ENCODE data around the gene SLC47A1.
A peak's percentile ranks its signal among the peaks of the same experiment; 100 is the strongest.

Gene SLC47A1

DNA sequence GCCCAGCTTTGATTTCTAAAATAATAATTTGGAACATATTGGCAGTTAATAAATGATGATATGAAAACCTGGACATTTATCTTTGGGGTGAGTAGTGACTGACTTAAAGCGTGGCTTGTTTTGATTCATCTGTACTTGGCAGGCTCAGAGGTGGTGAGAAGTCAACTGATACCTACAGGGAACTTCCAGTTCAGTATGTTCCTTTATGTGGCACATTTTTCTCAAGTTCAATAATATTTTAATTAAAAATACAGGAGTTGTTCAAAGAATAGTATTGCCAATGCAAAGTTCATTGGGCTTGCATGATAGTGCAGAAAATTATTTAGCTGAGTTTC lies 34.3 kb downstream of the SLC47A1 start:
- Histone ChIP-seq H2AFZ (ENCODE audit: low read length) (no peak overlapping the region), H3K36me3 (ENCODE audit: insufficient read depth, low read length) (no peaks in the 10 kb centered on the region), H3K4me3 (ENCODE audit: low read length, poor library complexity, severe bottlenecking) (no peak overlapping the region)

DNA sequence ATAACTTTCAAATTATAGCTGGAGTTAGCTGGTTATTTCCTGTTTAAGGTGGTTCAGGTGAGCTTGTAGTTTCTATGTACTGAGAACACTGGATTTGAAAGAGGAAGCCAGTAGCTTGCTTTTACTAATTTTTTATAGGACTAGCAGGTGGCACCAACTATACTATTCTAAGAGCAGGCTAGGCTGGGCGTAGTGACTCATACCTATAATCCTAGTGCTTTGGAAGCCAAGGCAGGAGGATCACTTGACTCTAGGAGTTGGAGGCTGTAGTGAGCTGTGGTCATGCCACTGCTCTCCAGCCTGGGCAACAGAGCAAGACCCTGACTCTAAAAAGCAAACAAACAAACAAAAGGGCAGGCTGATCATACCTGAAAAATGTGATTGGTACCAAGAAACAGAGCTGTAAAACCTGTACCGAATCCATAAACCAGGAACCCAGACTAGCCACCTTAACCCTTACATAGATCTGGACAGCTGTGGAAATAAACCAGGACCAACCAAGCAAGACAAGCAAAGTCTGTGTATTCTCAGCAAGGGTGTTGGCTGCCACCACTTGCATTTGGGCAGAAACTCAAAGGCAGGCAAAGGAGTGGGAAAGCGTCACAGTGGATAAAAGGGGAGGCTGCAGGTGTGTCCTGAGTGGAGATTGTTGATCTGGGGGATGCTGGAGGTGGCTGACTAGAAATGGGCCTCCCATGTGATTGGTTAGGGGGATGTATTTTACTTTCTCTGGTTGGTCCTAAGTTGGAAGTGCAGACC lies 36.3 kb downstream of the SLC47A1 start:
- Histone ChIP-seq H3K4me2 (ENCODE audit: low read depth, low read length, poor library complexity, severe bottlenecking) (peak overlapping the region; percentile 12), H2AFZ (ENCODE audit: low read length) (peak overlapping the region; percentile 49; the same call in 1 of the 2 replicates)

More for the DNA sequence above, 34.3 kb downstream of the SLC47A1 start:
- no peaks in the 10 kb centered on the region for H4K20me1 ChIP-seq (ENCODE audit: insufficient read depth, low read length, poor library complexity, severe bottlenecking)
- TF ChIP-seq, protein P1, sequence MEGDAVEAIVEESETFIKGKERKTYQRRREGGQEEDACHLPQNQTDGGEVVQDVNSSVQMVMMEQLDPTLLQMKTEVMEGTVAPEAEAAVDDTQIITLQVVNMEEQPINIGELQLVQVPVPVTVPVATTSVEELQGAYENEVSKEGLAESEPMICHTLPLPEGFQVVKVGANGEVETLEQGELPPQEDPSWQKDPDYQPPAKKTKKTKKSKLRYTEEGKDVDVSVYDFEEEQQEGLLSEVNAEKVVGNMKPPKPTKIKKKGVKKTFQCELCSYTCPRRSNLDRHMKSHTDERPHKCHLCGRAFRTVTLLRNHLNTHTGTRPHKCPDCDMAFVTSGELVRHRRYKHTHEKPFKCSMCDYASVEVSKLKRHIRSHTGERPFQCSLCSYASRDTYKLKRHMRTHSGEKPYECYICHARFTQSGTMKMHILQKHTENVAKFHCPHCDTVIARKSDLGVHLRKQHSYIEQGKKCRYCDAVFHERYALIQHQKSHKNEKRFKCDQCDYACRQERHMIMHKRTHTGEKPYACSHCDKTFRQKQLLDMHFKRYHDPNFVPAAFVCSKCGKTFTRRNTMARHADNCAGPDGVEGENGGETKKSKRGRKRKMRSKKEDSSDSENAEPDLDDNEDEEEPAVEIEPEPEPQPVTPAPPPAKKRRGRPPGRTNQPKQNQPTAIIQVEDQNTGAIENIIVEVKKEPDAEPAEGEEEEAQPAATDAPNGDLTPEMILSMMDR (conservative IDR thresholded peaks at IDR 0.05; ENCODE audit: low read length), result no peak
- TF ChIP-seq EZH2phosphoT487 (IDR thresholded peaks at IDR 0.05; ENCODE audit: borderline replicate concordance), result no peak
- no peaks in the 10 kb centered on the region for H3K9me2 ChIP-seq (replicated peaks; ENCODE audit: low read depth, low read length)
- H3K79me2 ChIP-seq (ENCODE audit: insufficient read depth, low read length), result no peaks in the 10 kb centered on the region
- no peak overlapping the region for H3K9ac ChIP-seq (ENCODE audit: low read depth, low read length, poor library complexity, severe bottlenecking)
- H3K27me3 ChIP-seq (ENCODE audit: insufficient read depth, low read length, poor library complexity, severe bottlenecking), result no peaks in the 10 kb centered on the region
- H3F3A ChIP-seq (ENCODE audit: low read depth), result no peaks in the 10 kb centered on the region
- no peak overlapping the region for H3K4me2 ChIP-seq (ENCODE audit: low read depth, low read length, poor library complexity, severe bottlenecking)
- peaks cover 11% of the 10 kb centered on the region for H3K4me1 ChIP-seq (ENCODE audit: insufficient read depth, low read length, poor library complexity, severe bottlenecking)
- no peaks in the 10 kb centered on the region for H3K9me3 ChIP-seq (ENCODE audit: insufficient read depth, low read depth, low read length)

DNA sequence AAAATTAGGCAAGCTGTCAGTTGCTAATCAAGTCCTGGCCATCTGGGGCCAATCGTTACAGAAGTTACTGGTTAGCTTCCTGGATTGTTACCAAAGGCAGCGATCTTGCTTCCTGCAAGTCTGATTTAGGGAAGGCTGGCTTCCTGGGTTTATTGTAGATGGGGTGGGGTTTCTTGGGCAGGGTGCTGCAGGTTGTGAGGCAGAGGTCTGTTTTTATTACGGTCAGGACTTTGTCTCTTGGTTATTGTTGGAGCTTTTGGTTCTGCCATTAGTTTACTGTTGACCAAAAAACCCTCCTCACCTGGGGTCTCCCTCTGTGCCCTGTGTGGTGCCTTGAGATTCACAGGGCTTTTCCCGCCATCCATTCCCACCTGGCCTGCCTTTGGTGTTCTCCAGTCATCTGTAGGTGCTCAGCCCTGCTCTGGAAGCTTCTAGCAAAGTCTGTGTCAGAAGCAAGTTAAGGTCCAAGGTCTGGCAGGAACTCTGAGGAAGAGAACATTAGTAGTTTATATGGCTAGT lies 36.9 kb downstream of the SLC47A1 start:
- Histone ChIP-seq H3K9me3 (ENCODE audit: insufficient read depth, low read depth, low read length) (no peaks in the 10 kb centered on the region), H3K4me1 (ENCODE audit: insufficient read depth, low read length, poor library complexity, severe bottlenecking) (peaks cover 11% of the 10 kb centered on the region), H3K9ac (ENCODE audit: low read depth, low read length, poor library complexity, severe bottlenecking) (no peak overlapping the region), H3K4me2 (ENCODE audit: low read depth, low read length, poor library complexity, severe bottlenecking) (peak overlapping the region; percentile 12), H3K27me3 (ENCODE audit: insufficient read depth, low read length, poor library complexity, severe bottlenecking) (no peaks in the 10 kb centered on the region), H2AFZ (ENCODE audit: low read length) (peak overlapping the region; percentile 49; the same call in 1 of the 2 replicates), H3F3A (ENCODE audit: low read depth) (no peaks in the 10 kb centered on the region), H4K20me1 (ENCODE audit: insufficient read depth, low read length, poor library complexity, severe bottlenecking) (no peaks in the 10 kb centered on the region), H3K36me3 (ENCODE audit: insufficient read depth, low read length) (no peaks in the 10 kb centered on the region), H3K79me2 (ENCODE audit: insufficient read depth, low read length) (no peaks in the 10 kb centered on the region), H3K4me3 (ENCODE audit: low read length, poor library complexity, severe bottlenecking) (no peak overlapping the region), H3K9me2 (replicated peaks; ENCODE audit: low read depth, low read length) (no peaks in the 10 kb centered on the region)
- no peak for TF ChIP-seq EZH2phosphoT487 (IDR thresholded peaks at IDR 0.05; ENCODE audit: borderline replicate concordance)
- TF ChIP-seq, protein P1 (conservative IDR thresholded peaks at IDR 0.05; ENCODE audit: low read length), result no peak

More for the DNA sequence above, 36.3 kb downstream of the SLC47A1 start:
- no peak for TF ChIP-seq EZH2phosphoT487 (IDR thresholded peaks at IDR 0.05; ENCODE audit: borderline replicate concordance)
- TF ChIP-seq, protein P1 (conservative IDR thresholded peaks at IDR 0.05; ENCODE audit: low read length), result no peak
- no peaks in the 10 kb centered on the region for H3K27me3 ChIP-seq (ENCODE audit: insufficient read depth, low read length, poor library complexity, severe bottlenecking)
- no peaks in the 10 kb centered on the region for H4K20me1 ChIP-seq (ENCODE audit: insufficient read depth, low read length, poor library complexity, severe bottlenecking)
- H3K9me3 ChIP-seq (ENCODE audit: insufficient read depth, low read depth, low read length), result no peaks in the 10 kb centered on the region
- peaks cover 11% of the 10 kb centered on the region for H3K4me1 ChIP-seq (ENCODE audit: insufficient read depth, low read length, poor library complexity, severe bottlenecking)
- H3F3A ChIP-seq (ENCODE audit: low read depth), result no peaks in the 10 kb centered on the region
- no peaks in the 10 kb centered on the region for H3K79me2 ChIP-seq (ENCODE audit: insufficient read depth, low read length)
- H3K9ac ChIP-seq (ENCODE audit: low read depth, low read length, poor library complexity, severe bottlenecking), result no peak overlapping the region
- H3K36me3 ChIP-seq (ENCODE audit: insufficient read depth, low read length), result no peaks in the 10 kb centered on the region
- no peak overlapping the region for H3K4me3 ChIP-seq (ENCODE audit: low read length, poor library complexity, severe bottlenecking)
- no peaks in the 10 kb centered on the region for H3K9me2 ChIP-seq (replicated peaks; ENCODE audit: low read depth, low read length)

All from Loucy (cell line).